Measurements from ENCODE around the gene PRSS12. TPM values are rescaled to one million over a fixed set of nuclear protein-coding genes. Genes with fewer than 3 reads are reported as not detected.

The PRSS12 gene
- total and polyA plus RNA-seq, 2 experiments from 2014 or later = 0.42 to 0.48 TPM

- Histone ChIP-seq H3K36me3 (no peaks in the 10 kb centered on the region), H3K4me3 (peak overlapping the region; percentile 19), H3K27me3 (no peaks in the 10 kb centered on the region), H3K4me1 (ENCODE audit: low read depth) (no peaks in the 10 kb centered on the region), H3K9me3 (ENCODE audit: low read depth) (no peaks in the 10 kb centered on the region), H3K27ac (no peak overlapping the region)
- TF ChIP-seq CTCF (IDR thresholded peaks at IDR 0.05; ENCODE audit: low read depth, low read length) = no peak
- peak in 1 of 2 donors; percentile 42 for DNase-seq (ENCODE audit: low read depth in 1 of 2, low spot score in 1 of 2)
These were observed 87.3 kb downstream of the PRSS12 start for GRCh38 chr4:118265312-118266144.

- no peaks in the 10 kb centered on the region for H3K4me1 ChIP-seq (ENCODE audit: low read depth)
- H3K4me3 ChIP-seq = no peak overlapping the region
- H3K36me3 ChIP-seq = no peaks in the 10 kb centered on the region
- DNase-seq (ENCODE audit: low read depth in 1 of 2, low spot score in 1 of 2) = no peak
- H3K9me3 ChIP-seq (ENCODE audit: low read depth) = no peaks in the 10 kb centered on the region
- H3K27ac ChIP-seq = no peak overlapping the region
- no peaks in the 10 kb centered on the region for H3K27me3 ChIP-seq
- TF ChIP-seq CTCF (IDR thresholded peaks at IDR 0.05; ENCODE audit: low read depth, low read length) = no peak
These were observed 88.7 kb downstream of the PRSS12 start for GRCh38 chr4:118264096-118264495.

- Histone ChIP-seq H3K27ac (no peak overlapping the region), H3K27me3 (no peaks in the 10 kb centered on the region), H3K9me3 (ENCODE audit: low read depth) (no peaks in the 10 kb centered on the region), H3K36me3 (no peaks in the 10 kb centered on the region), H3K4me1 (ENCODE audit: low read depth) (no peaks in the 10 kb centered on the region), H3K4me3 (no peak overlapping the region)
- DNase-seq (ENCODE audit: low read depth in 1 of 2, low spot score in 1 of 2) = no peak
- no peak for TF ChIP-seq CTCF (IDR thresholded peaks at IDR 0.05; ENCODE audit: low read depth, low read length)
These were observed 92.5 kb downstream of the PRSS12 start for GRCh38 chr4:118260309-118260708.

- H3K9me3 ChIP-seq (ENCODE audit: low read depth) = no peaks in the 10 kb centered on the region
- no peak for TF ChIP-seq CTCF (IDR thresholded peaks at IDR 0.05; ENCODE audit: low read depth, low read length)
- H3K27me3 ChIP-seq = no peaks in the 10 kb centered on the region
- no peak overlapping the region for H3K27ac ChIP-seq
- no peaks in the 10 kb centered on the region for H3K4me1 ChIP-seq (ENCODE audit: low read depth)
- DNase-seq (ENCODE audit: low read depth in 1 of 2, low spot score in 1 of 2) = no peak
- no peak overlapping the region for H3K4me3 ChIP-seq
- no peaks in the 10 kb centered on the region for H3K36me3 ChIP-seq
These were observed 93.7 kb downstream of the PRSS12 start for GRCh38 chr4:118259111-118259510.

GRCh38 chr4:118254368-118254767, 98.4 kb downstream of the PRSS12 start:
- no peak for DNase-seq (ENCODE audit: low read depth in 1 of 2, low spot score in 1 of 2)
- H3K4me3 ChIP-seq = no peak overlapping the region
- no peaks in the 10 kb centered on the region for H3K27me3 ChIP-seq
- H3K27ac ChIP-seq = no peak overlapping the region
- no peaks in the 10 kb centered on the region for H3K36me3 ChIP-seq
- H3K4me1 ChIP-seq (ENCODE audit: low read depth) = no peaks in the 10 kb centered on the region
- no peak for TF ChIP-seq CTCF (IDR thresholded peaks at IDR 0.05; ENCODE audit: low read depth, low read length)
- no peaks in the 10 kb centered on the region for H3K9me3 ChIP-seq (ENCODE audit: low read depth)

Measured in cardiac muscle cell (in vitro differentiated cells and primary cell).